Osteoblast (primary cell): ENCODE results near the gene S100A8. TPM values are rescaled to one million over a fixed set of nuclear protein-coding genes. Genes with fewer than 3 reads are reported as not detected.

Experiments used
- DNase-seq: peaks from one replicate; pipeline ENCODE4 v3.0.0; 2011; ENCODE audit warnings: low spot score, mixed read lengths; ENCODE audit not compliant: insufficient read length; ENCODE audit errors: missing footprints
- H2AFZ ChIP-seq: 2 replicates; pipeline ENCODE4 v1.6.0; 2011; ENCODE audit warnings: mild to moderate bottlenecking, low read length
- H3K27ac ChIP-seq: 2 replicates; pipeline ENCODE4 v1.5.1; 2011; ENCODE audit warnings: mild to moderate bottlenecking, low read depth, low read length, moderate library complexity
- H3K27me3 ChIP-seq: 2 replicates; pipeline ENCODE4 v1.6.0; 2012; ENCODE audit warnings: mild to moderate bottlenecking, control low read depth, inconsistent platforms, low read length, moderate library complexity; ENCODE audit not compliant: insufficient read depth
- H3K36me3 ChIP-seq: 2 replicates; pipeline ENCODE4 v1.5.1; 2011; ENCODE audit warnings: mild to moderate bottlenecking, low read length, control low read depth, moderate library complexity; ENCODE audit not compliant: insufficient read depth
- H3K4me1 ChIP-seq: 2 replicates; pipeline ENCODE4 v1.5.1; 2011; ENCODE audit warnings: mild to moderate bottlenecking, low read length, control low read depth, moderate library complexity; ENCODE audit not compliant: insufficient read depth
- H3K4me2 ChIP-seq: 2 replicates; pipeline ENCODE4 v1.6.0; 2011; ENCODE audit warnings: mild to moderate bottlenecking, low read length; ENCODE audit not compliant: insufficient read depth
- H3K4me3 ChIP-seq: fragments of 200-600 bp; sonication (generic); 3 replicates; pipeline ENCODE4 v1.5.1; 2012; ENCODE audit warnings: mild to moderate bottlenecking, low read length, inconsistent platforms; ENCODE audit not compliant: insufficient read depth
- H3K79me2 ChIP-seq: 2 replicates; pipeline ENCODE4 v1.6.0; 2012; ENCODE audit warnings: mild to moderate bottlenecking, low read length, control low read depth, inconsistent platforms; ENCODE audit not compliant: insufficient read depth
- H3K9me3 ChIP-seq: 2 replicates; pipeline ENCODE4 v1.5.1; 2011; ENCODE audit warnings: low read depth, low read length, control low read depth
- H4K20me1 ChIP-seq: 2 replicates; pipeline ENCODE4 v1.6.0; 2012; ENCODE audit warnings: mild to moderate bottlenecking, low read length, control low read depth; ENCODE audit not compliant: insufficient read depth
- CTCF ChIP-seq: IDR thresholded peaks from 2 replicates; pipeline ENCODE4 v1.5.1; 2011; ENCODE audit warnings: mild to moderate bottlenecking, low read depth, low read length, moderate library complexity; ENCODE audit errors: extremely low read depth
- total RNA-seq: library from RNA; depleted of rRNA; stranded (reverse); fragments of >200 nt; gene quantifications from 2 replicates; pipeline ENCODE4 v1.2.3, GENCODE V29; 2012

The S100A8 gene
- total RNA-seq, 1 donor = not detected

- Histone ChIP-seq H3K4me3 (no peak overlapping the region), H3K79me2 (no peaks in the 10 kb centered on the region), H3K27ac (no peak overlapping the region), H2AFZ (no peak overlapping the region), H3K27me3 (peaks cover 25% of the 10 kb centered on the region), H4K20me1 (no peaks in the 10 kb centered on the region), H3K36me3 (no peaks in the 10 kb centered on the region), H3K4me1 (no peaks in the 10 kb centered on the region), H3K9me3 (no peaks in the 10 kb centered on the region), H3K4me2 (no peak overlapping the region)
- no peak for DNase-seq
- no peak for TF ChIP-seq CTCF
These were observed 45.4 kb downstream of the S100A8 start for GRCh38 chr1:153345187-153346076.

GRCh38 chr1:153344718-153345025, 46.2 kb downstream of the S100A8 start:
- Histone ChIP-seq H3K9me3 (no peaks in the 10 kb centered on the region), H3K4me1 (no peaks in the 10 kb centered on the region), H3K4me3 (no peak overlapping the region), H3K36me3 (no peaks in the 10 kb centered on the region), H2AFZ (no peak overlapping the region), H4K20me1 (no peaks in the 10 kb centered on the region), H3K4me2 (no peak overlapping the region), H3K27ac (no peak overlapping the region), H3K79me2 (no peaks in the 10 kb centered on the region), H3K27me3 (peaks cover 25% of the 10 kb centered on the region)
- DNase-seq = no peak
- TF ChIP-seq CTCF = no peak

- no peaks in the 10 kb centered on the region for H3K9me3 ChIP-seq
- peaks cover 25% of the 10 kb centered on the region for H3K27me3 ChIP-seq
- H2AFZ ChIP-seq = no peak overlapping the region
- no peak for TF ChIP-seq CTCF
- no peaks in the 10 kb centered on the region for H3K36me3 ChIP-seq
- DNase-seq = no peak
- no peaks in the 10 kb centered on the region for H3K79me2 ChIP-seq
- H3K4me3 ChIP-seq = no peak overlapping the region
- H3K27ac ChIP-seq = no peak overlapping the region
- H4K20me1 ChIP-seq = no peaks in the 10 kb centered on the region
- no peak overlapping the region for H3K4me2 ChIP-seq
- no peaks in the 10 kb centered on the region for H3K4me1 ChIP-seq
These were observed 46.8 kb downstream of the S100A8 start for GRCh38 chr1:153343811-153344717.

GRCh38 chr1:153343040-153343681, 47.7 kb downstream of the S100A8 start:
- Histone ChIP-seq H3K4me3 (no peak overlapping the region), H2AFZ (no peak overlapping the region), H3K9me3 (no peaks in the 10 kb centered on the region), H3K79me2 (no peaks in the 10 kb centered on the region), H3K36me3 (no peaks in the 10 kb centered on the region), H3K4me2 (no peak overlapping the region), H4K20me1 (no peaks in the 10 kb centered on the region), H3K27ac (no peak overlapping the region), H3K27me3 (peaks cover 18% of the 10 kb centered on the region), H3K4me1 (no peaks in the 10 kb centered on the region)
- no peak for DNase-seq
- no peak for TF ChIP-seq CTCF
